ENCODE data around the gene RAB3C. TPM values are rescaled to one million over a fixed set of nuclear protein-coding genes. Genes with fewer than 3 reads are reported as not detected.

RAB3C gene
- total RNA-seq, 1 donor from 2014 or later, result 0.30 TPM

GRCh38 chr5:58752104-58752503 is 169.2 kb downstream of the RAB3C start:
- Histone ChIP-seq H3K4me1 (no peaks in the 10 kb centered on the region), H3K4me3 (no peak overlapping the region), H3K27me3 (ENCODE audit: low read depth) (no peaks in the 10 kb centered on the region), H3K36me3 (no peaks in the 10 kb centered on the region), H3K9me3 (no peaks in the 10 kb centered on the region), H3K27ac (no peak overlapping the region)
- ATAC-seq (no peak), DNase-seq (no peak)
- TF ChIP-seq CTCF (IDR thresholded peaks at IDR 0.05), result no peak
- intact Hi-C loops (cut with DNase I), result no loop called here

- Histone ChIP-seq H3K9me3 (no peaks in the 10 kb centered on the region), H3K36me3 (no peaks in the 10 kb centered on the region), H3K4me3 (no peak overlapping the region), H3K27ac (no peak overlapping the region), H3K4me1 (no peaks in the 10 kb centered on the region), H3K27me3 (ENCODE audit: low read depth) (no peaks in the 10 kb centered on the region)
- TF ChIP-seq CTCF (IDR thresholded peaks at IDR 0.05), result no peak
- intact Hi-C loops (cut with DNase I), result no loop called here
- DNase-seq (no peak), ATAC-seq (no peak)
Observed at GRCh38 chr5:58753446-58753845, 170.6 kb downstream of the RAB3C start.

GRCh38 chr5:58754250-58754649 is 171.4 kb downstream of the RAB3C start:
- H3K4me1 ChIP-seq, result peaks cover 2% of the 10 kb centered on the region
- no peak overlapping the region for H3K4me3 ChIP-seq
- DNase-seq (no peak), ATAC-seq (no peak)
- H3K36me3 ChIP-seq, result no peaks in the 10 kb centered on the region
- H3K27ac ChIP-seq, result no peak overlapping the region
- H3K27me3 ChIP-seq (ENCODE audit: low read depth), result no peaks in the 10 kb centered on the region
- intact Hi-C loops (cut with DNase I), result no loop called here
- TF ChIP-seq CTCF (IDR thresholded peaks at IDR 0.05), result no peak
- H3K9me3 ChIP-seq, result no peaks in the 10 kb centered on the region

- Histone ChIP-seq H3K9me3 (no peaks in the 10 kb centered on the region), H3K27ac (no peak overlapping the region), H3K36me3 (no peaks in the 10 kb centered on the region), H3K27me3 (ENCODE audit: low read depth) (no peaks in the 10 kb centered on the region), H3K4me3 (no peak overlapping the region), H3K4me1 (peaks cover 3% of the 10 kb centered on the region)
- ATAC-seq (no peak), DNase-seq (no peak)
- intact Hi-C loops (cut with DNase I), result no loop called here
- TF ChIP-seq CTCF (IDR thresholded peaks at IDR 0.05), result no peak
Observed at GRCh38 chr5:58755397-58755796, 172.5 kb downstream of the RAB3C start.

GRCh38 chr5:58759745-58760144 is 176.9 kb downstream of the RAB3C start:
- TF ChIP-seq CTCF (IDR thresholded peaks at IDR 0.05), result no peak
- intact Hi-C loops (cut with DNase I), result no loop called here
- Histone ChIP-seq H3K4me3 (peak overlapping the region; percentile 27), H3K27ac (no peak overlapping the region), H3K36me3 (no peaks in the 10 kb centered on the region), H3K9me3 (no peaks in the 10 kb centered on the region), H3K27me3 (ENCODE audit: low read depth) (no peaks in the 10 kb centered on the region), H3K4me1 (peaks cover 3% of the 10 kb centered on the region)
- no peak for DNase-seq
- peak; percentile 58 to 80 for ATAC-seq

- H3K36me3 ChIP-seq, result no peaks in the 10 kb centered on the region
- H3K4me1 ChIP-seq, result peaks cover 3% of the 10 kb centered on the region
- no peak overlapping the region for H3K4me3 ChIP-seq
- ATAC-seq (peak in 1 of 2 donors; percentile 45), DNase-seq (no peak)
- intact Hi-C loops (cut with DNase I), result no loop called here
- H3K27me3 ChIP-seq (ENCODE audit: low read depth), result no peaks in the 10 kb centered on the region
- no peaks in the 10 kb centered on the region for H3K9me3 ChIP-seq
- H3K27ac ChIP-seq, result no peak overlapping the region
- no peak for TF ChIP-seq CTCF (IDR thresholded peaks at IDR 0.05)
Observed at GRCh38 chr5:58760222-58760621, 177.3 kb downstream of the RAB3C start.

Measured in lower lobe of right lung (tissue), 2 donors.